ENCODE results near the gene DSC1. TPM values are rescaled to one million over a fixed set of nuclear protein-coding genes. Genes with fewer than 3 reads are reported as not detected.
A peak's percentile ranks its signal among the peaks of the same experiment; 100 is the strongest.

Gene DSC1
- total and polyA plus RNA-seq, 2 experiments from 2014 or later, result not detected

DNA sequence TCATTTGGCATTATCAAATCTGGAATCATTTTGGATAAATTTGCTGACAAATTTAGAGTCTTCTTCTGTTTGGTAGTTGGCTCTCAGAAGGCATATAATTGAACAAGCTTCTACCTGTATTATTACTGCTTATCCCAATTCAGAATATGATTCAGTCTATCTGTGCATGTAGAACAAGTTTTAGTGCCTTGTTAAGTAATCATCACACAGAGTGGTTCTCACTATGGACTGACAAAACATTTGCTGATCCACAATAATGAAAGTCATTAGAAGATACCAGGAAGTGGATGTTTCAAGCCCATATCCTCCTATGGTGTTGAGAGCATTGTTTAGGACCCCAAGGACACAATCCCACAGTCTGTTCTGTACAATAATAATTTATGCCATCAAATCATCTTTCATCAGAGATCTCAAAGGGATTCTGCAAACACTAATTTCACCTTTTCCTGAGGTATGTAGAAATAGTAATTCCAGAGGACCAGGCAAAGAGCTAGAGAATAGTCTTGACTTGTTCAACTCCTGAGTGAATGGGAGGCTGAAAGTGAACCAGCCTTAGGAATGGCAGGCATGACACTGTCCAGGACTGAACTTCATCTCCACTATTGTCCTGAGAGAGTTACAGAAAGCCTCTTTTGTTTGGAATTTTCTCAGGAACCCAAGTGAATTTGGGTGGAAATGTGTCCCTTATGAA lies 29.6 kb upstream of the DSC1 start:
- H3K27ac ChIP-seq (ENCODE audit: low read depth), result no peak overlapping the region

More for the DNA sequence above, 29.6 kb upstream of the DSC1 start:
- H3K27me3 Mint-ChIP-seq (ENCODE audit: insufficient read depth, low read depth, poor library complexity), result no peaks in the 10 kb centered on the region
- Histone ChIP-seq H3K36me3 (ENCODE audit: insufficient read depth) (no peaks in the 10 kb centered on the region), H4K20me1 (replicated peaks; ENCODE audit: insufficient read depth) (no peaks in the 10 kb centered on the region), H3K79me2 (replicated peaks; ENCODE audit: insufficient read depth) (no peaks in the 10 kb centered on the region), H3K4me2 (no peak overlapping the region), H3K27me3 (ENCODE audit: insufficient read depth) (no peaks in the 10 kb centered on the region), H3K4me1 (ENCODE audit: insufficient read depth) (no peaks in the 10 kb centered on the region; the same call in 1 of the 2 replicates), H3F3A (replicated peaks; ENCODE audit: low read depth) (no peaks in the 10 kb centered on the region), H3K9me2 (ENCODE audit: insufficient read depth) (peaks cover 17% of the 10 kb centered on the region), H2AFZ (peak overlapping the region; percentile 7; the same call in 1 of the 2 replicates), H3K4me3 (no peak overlapping the region)
- H3K9me3 Mint-ChIP-seq, result no peaks in the 10 kb centered on the region
- no peak overlapping the region for H3K4me3 Mint-ChIP-seq
- no peak for DNase-seq (ENCODE audit: low spot score)
- H3K36me3 Mint-ChIP-seq (ENCODE audit: low read depth), result no peaks in the 10 kb centered on the region
- H3K4me1 Mint-ChIP-seq, result peaks cover 25% of the 10 kb centered on the region
- ATAC-seq, result no peak
- H3K27ac Mint-ChIP-seq, result no peak overlapping the region; the same call in 1 of the 2 replicates
- TF ChIP-seq ZNF462 (CRISPR knock-in tag; IDR thresholded peaks at IDR 0.05) (no peak), EZH2phosphoT487 (IDR thresholded peaks at IDR 0.05; ENCODE audit: unreplicated experiment) (no peak), STAT1 (IDR thresholded peaks at IDR 0.05; ENCODE audit: unreplicated experiment) (no peak), NANOG (IDR thresholded peaks at IDR 0.05; ENCODE audit: borderline replicate concordance) (no peak), ETS1 (IDR thresholded peaks at IDR 0.05) (no peak), POLR2AphosphoS5 (IDR thresholded peaks at IDR 0.05; ENCODE audit: low read depth) (no peak), ZNF331 (CRISPR knock-in tag; IDR thresholded peaks at IDR 0.05; ENCODE audit: low read depth) (no peak), REST (IDR thresholded peaks at IDR 0.05; ENCODE audit: unreplicated experiment) (no peak), CREB1 (CRISPR knock-in tag; IDR thresholded peaks at IDR 0.05; ENCODE audit: low read depth) (no peak), EZH2 (IDR thresholded peaks at IDR 0.05; ENCODE audit: low read depth, unreplicated experiment) (no peak), ZNF114 (CRISPR knock-in tag; IDR thresholded peaks at IDR 0.05) (no peak), JUNB (IDR thresholded peaks at IDR 0.05; ENCODE audit: unreplicated experiment) (no peak)
- TF ChIP-seq, protein P1, sequence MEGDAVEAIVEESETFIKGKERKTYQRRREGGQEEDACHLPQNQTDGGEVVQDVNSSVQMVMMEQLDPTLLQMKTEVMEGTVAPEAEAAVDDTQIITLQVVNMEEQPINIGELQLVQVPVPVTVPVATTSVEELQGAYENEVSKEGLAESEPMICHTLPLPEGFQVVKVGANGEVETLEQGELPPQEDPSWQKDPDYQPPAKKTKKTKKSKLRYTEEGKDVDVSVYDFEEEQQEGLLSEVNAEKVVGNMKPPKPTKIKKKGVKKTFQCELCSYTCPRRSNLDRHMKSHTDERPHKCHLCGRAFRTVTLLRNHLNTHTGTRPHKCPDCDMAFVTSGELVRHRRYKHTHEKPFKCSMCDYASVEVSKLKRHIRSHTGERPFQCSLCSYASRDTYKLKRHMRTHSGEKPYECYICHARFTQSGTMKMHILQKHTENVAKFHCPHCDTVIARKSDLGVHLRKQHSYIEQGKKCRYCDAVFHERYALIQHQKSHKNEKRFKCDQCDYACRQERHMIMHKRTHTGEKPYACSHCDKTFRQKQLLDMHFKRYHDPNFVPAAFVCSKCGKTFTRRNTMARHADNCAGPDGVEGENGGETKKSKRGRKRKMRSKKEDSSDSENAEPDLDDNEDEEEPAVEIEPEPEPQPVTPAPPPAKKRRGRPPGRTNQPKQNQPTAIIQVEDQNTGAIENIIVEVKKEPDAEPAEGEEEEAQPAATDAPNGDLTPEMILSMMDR (conservative IDR thresholded peaks at IDR 0.05; ENCODE audit: low read depth in 2 of 2), result no peak
